GM18870 (cell line): ENCODE measurements around the gene DNMT3L.
A peak's percentile ranks its signal among the peaks of the same experiment; 100 is the strongest.
"Not testable (repeated sequence)": the region's sequence is repeated elsewhere in the genome, so short reads cannot be mapped to it uniquely, and the experiment has no call there.

Source experiments
- ATAC-seq: cut with Tn5 transposase; IDR thresholded peaks from one replicate; pipeline ENCODE4 v1.9.1; 2021; ENCODE audit warnings: moderate library complexity; ENCODE audit not compliant: unreplicated experiment

DNMT3L gene

DNA sequence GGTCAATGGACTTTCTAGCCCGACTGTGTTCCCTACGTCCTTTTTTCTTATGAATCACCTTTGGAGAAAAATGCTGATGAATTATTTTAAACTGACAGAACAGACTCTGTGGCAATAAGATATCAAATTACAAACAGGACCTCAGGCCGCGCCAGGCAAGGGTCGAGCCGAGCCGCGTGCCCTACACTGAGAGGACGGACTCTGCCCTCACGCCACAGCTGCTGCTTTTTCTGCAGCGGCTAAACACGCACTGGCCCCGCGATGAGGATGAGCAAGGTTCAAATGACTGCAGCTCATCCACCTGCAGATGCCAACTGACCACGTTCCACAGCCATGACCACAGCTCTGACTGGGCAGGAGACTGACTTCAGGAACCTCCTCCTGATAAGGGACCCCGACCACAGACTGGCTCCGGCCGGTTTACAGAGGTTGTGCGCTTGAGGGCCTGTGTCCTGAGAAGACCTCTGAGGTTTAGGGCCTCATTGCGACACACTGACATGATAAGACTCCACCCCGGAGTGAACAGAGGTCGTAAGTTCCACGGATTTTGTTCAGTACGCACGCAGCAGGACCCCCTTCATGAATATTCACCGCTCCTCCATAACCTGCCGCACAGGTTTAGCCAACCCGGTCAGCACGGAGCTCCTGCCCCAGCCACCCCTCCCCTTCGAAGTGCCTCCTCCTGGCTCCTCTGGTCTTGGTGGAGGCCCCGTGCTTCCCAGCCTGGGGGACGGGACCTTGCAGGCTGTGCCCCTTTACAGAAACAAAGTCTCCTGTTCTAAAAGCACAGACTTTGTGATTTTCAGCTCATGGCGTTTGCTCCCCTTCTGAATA is 12.3 kb downstream of the DNMT3L start:
- not testable (repeated sequence) for ATAC-seq

DNA sequence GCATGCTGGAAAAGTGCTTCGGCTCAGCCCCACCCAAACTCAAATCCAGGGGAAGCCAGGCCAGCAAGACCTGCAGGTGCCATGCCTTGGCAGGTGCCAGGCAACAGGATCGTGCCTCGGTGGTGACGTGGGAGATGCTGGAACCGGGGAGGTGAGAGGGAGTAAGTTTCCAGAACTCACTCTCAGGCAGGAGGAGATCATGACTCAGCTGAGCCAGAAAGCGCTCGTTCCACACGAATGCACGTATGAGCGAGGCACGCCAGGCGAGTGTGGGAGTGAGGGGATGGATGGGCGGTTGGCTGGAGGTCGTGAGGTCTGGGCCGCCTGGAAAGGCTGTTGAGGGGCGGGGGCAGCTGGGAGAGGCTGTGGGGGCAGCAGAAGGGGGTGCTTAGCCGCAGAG is 13.8 kb downstream of the DNMT3L start:
- not testable (repeated sequence) for ATAC-seq

DNA sequence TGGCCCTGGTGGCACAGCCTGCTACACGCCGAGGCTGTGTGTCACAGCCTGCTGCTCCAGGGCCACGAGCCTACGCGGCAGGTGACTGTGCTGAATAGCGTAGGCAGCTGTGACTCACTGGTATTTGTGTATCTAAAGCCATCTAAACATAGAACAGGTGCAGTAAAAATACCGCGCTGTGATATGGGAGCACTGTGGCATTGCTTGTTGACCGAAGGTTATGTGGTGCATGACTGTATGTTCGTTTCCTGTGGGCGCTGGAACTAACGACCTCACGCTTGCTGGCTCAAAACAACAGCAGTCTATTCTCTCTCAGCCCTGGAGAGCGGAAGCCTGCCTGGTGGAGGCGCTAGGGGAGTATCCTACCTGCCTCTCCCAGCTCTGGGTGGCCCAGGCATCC is 17.7 kb downstream of the DNMT3L start:
- peak; percentile 60 for ATAC-seq

DNA sequence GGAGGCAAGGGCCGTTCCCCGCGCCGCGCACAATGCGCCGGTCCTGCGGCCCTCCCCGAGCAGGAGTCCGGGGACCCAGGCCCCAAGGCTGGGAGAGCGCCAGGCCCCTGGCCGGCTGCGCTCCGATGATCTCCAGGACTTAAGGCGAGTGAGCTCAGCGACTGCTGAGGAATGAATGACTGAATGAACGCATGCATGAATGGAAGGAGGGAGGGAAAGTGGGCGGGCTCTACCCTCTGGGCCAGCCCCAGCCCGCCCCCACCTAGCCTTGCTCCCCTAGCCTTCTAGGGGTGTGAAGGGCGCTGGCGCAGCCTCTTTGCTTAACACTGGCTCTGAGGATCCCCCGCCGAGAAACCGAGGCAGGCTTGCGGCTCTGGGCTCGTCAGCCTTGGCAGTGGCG is 20.4 kb downstream of the DNMT3L start:
- ATAC-seq: not testable (repeated sequence)

DNA sequence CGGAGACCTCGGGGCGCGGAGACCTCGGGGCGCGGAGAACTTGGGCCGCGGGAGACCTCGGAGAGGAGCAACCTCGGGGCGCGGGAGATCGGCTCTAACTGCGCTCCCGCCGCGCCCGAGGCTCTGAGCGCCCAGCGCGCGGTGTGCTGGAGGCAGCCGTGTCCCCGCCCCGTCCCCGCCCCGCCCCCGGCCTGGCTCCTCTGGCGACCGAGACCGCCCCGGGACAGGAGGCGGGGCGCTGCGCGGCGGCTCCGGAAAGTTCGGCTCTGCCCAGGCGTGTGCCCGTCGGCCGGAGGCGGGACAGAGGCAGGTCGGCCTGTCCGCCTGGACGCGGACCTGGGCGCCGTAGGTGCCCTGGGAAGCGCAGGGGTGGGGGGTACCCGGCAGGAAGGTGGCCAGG is 20.9 kb downstream of the DNMT3L start, which contains the start of gene ICOSLG:
Gene ICOSLG, minus strand, starts transcription at position 102 of the 400 bp plus-strand sequence. CDS start 126 bp downstream, outside the sequence.
- not testable (repeated sequence) for ATAC-seq

DNA sequence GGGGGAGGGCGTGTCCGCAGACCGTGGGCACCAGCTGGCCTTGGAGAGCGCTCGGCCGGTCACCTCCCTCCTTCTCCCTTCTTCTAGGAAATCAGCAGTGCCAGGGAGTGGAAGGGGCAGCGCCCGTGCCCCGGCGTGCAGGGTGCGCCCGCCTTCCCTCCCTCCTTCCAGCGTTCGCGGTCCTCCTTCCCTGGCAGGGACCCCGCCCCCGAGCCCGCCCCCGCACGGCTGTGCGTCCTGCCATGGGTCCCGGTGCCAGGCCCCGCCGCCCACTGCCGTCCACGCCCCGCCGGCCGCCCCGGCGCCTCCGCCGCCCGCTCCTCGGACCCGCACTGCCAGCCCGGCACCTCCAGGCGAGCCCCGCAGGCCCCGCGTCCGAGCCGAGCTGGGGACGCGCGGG is 21.3 kb downstream of the DNMT3L start:
- not testable (repeated sequence) for ATAC-seq

DNA sequence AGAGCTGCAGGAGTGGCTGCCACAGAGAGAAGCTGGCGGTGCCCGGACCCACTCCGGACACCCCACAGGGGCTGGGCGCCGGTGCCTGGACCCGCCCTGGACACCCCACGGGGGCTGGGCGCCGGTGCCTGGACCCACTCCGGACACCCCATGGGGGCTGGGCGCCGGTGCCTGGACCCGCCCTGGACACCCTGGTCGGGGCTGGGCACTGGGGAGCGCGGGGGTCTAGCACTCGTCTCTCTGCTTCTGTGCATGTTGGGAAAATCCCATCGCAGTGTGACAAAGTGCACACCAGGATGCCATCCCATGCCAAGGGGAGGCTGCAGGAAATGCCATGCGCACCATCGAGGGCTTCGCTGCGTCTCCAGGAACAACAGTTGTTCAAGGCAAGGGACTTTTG is 32.1 kb downstream of the DNMT3L start:
- ATAC-seq: not testable (repeated sequence)

DNA sequence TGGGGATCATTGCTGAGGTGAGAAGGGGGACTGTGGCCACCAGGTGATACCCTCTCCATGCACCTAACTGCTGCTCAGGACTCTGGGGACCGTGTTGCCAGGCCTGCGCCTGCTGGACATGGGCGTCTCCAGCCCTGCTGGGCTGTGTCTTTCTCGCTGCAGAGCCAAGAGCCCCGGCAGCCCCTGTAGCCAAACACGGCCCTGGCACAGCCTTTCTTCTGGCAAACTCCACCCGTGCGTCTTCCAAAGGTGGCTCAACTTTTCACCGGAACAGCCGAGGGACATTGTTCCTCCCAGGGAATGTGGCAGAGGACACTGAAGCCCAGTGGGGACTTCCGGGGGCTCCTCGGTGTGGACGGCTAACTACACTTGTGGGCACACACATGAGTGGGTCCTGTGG is 33.6 kb downstream of the DNMT3L start:
- not testable (repeated sequence) for ATAC-seq

DNA sequence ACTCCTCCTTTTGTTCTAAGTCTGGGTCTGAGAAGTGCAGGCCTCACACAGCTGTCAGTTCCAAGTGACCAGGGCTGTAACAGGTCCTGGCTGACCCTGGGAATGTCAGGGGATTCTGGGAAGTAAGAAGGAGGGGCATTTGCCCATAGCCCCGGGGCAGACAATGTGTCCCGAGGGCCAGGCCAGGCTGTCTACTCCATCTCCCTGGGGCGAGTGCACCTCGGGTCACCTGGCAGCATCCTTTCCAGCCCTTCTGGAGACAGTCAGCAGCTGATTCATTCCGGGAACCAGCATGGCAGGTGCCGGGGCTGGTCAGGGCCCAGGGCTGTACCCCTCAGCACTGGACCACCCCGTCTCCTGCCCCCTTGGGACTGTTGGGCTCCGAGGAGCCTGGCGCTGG is 34.1 kb downstream of the DNMT3L start:
- ATAC-seq: not testable (repeated sequence)

DNA sequence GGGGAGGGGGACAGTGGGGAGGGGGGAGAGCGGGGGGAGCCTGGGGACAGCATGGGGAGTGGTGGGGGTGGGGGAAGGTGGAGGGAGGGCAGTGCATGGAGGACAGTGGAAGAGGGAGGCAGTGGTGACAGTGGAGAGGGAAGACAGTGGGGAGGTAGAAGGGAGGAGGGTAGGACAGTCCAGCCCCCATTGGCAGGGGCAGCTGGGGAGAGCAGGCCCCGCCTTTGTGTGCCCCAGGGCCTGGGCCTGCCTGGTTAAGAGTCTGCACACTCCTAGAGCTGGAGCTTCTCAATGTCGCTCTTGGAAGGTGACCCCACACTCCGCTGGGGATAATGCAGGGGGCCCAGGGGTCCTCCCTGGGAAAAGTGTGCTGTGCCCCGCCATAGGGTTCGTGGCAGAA is 36.1 kb downstream of the DNMT3L start:
- not testable (repeated sequence) for ATAC-seq

DNA sequence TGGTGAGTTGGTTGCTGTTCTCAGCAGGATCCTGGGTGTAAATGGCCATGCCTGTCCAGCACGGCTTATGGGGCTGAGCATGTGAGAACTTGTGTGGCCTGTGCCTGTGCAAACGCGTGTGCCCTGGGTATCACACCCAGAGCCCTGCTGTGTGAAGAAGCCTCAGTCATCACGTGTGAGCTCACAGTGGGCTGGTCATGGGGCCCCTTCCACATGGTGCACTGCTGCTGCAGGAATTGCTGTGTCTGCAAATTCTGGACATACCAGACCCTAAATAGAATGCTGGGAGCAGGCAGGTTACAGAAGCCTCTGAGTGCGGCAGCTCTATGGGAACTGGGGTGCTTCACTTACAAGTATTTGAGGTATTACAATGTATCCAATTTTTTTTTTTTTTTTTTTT is 38.4 kb downstream of the DNMT3L start:
- not testable (repeated sequence) for ATAC-seq

DNA sequence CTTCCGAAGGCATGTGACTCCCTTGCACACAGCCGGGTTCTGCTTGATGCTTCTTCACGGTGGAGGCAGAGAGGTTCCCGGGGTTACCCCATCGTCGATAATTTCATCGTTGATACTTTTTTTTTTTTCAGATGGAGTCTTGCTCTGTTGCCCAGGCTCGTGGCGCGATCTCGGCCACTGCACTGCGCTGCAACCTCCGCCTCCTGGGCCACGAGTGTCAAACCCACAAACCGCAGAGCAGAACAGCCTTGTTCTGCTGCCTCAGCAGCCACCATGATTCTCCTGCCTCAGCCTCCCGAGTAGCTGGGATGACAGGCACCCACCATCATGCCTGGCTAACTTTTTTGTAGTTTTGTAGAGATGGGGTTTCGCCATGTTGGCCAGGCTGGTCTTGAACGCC is 41.0 kb downstream of the DNMT3L start:
- ATAC-seq: not testable (repeated sequence)

DNA sequence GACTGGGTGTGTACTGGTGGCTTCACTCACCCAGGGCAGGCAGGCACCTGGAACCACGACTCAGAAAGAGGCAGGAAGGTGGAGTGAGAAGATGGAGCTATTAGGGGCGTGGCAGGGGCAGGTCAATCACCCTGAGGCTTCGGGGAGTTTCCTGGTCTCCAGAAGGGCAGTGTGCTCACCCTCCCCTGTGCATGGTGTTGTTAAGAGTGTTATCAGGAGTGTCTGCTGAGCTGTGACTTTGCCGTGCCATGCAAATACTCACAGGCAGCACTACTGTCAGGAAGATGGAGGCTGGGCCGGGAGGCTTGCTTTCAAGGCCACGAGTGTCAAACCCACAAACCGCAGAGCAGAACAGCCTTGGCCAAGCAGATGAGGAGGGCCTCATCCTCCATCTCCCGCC is 43.2 kb downstream of the DNMT3L start:
- not testable (repeated sequence) for ATAC-seq

DNA sequence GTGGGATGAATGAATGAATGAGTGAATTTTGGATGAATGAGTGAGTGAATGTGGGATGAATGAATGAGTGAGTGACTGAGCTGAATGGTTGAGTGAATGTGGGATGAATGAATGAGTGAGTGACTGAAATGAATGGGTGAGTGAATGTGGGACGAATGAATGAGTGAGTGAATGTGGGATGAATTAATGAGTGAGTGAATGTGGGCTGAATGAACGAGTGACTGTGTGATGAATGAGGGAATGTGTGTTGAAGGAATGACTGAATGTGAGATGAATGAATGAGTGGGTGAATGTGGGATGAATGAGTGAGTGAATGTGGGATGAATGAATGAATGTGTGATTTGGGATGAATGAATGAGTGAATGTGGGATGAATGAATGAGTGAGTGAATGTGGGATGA is 49.7 kb downstream of the DNMT3L start:
- not testable (repeated sequence) for ATAC-seq

DNA sequence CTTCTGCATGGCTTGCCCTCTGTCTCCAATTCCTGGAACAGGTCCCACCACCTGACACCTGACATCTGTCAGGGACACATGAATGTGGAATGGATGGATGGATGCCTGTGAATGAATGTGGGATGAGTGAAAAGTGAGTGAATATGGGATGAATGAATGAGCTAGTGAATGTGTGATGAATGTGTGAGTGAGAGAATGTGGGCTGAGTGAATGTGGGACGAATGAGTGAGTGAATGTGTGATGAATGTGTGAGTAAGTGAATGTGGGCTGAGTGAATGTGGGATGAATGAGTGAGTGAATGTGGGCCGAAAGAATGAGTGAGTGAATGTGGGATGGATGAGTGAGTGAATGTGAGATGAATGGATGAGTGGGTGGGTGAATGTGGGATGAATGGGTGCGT is 50.1 kb downstream of the DNMT3L start:
- ATAC-seq: not testable (repeated sequence)

DNA sequence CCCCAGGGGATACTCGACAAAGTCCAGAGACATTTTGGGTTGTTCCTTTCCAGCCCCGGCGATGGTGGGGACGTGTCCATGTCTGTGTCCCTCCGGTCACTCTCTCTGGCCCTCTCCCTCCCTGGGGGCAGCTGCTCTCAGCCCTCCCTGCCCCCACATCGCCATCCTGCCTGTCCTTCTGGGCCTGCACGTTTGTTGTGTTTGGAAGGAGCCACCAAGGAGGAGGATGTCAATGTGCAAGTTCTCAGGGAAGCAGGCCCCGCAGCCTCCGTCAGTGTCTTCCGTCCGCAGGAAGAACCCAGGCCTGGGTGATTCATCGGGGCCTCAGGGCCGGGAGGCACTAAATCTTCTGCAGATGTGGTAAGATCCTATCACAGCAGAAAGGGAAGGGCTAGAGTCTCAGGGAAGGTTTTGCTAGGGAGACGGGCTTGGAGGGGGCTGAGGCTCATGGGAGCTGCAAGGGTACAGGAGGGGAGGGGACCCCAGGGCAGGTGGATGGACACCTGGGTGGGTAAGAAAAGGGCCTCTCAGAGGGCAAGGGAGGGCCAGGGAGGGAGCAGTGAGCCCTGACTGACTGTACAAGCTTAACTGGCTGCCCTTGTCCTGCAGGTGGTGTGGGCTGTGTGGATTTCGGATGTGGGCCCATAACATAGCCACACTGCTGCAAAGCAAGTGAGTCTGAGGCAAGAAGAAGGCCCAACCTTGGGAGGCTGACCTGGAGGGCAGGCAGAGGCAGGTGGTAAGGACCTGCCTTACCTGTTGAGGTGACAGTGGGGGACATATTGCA is 53.6 kb downstream of the DNMT3L start:
- ATAC-seq: not testable (repeated sequence)

DNA sequence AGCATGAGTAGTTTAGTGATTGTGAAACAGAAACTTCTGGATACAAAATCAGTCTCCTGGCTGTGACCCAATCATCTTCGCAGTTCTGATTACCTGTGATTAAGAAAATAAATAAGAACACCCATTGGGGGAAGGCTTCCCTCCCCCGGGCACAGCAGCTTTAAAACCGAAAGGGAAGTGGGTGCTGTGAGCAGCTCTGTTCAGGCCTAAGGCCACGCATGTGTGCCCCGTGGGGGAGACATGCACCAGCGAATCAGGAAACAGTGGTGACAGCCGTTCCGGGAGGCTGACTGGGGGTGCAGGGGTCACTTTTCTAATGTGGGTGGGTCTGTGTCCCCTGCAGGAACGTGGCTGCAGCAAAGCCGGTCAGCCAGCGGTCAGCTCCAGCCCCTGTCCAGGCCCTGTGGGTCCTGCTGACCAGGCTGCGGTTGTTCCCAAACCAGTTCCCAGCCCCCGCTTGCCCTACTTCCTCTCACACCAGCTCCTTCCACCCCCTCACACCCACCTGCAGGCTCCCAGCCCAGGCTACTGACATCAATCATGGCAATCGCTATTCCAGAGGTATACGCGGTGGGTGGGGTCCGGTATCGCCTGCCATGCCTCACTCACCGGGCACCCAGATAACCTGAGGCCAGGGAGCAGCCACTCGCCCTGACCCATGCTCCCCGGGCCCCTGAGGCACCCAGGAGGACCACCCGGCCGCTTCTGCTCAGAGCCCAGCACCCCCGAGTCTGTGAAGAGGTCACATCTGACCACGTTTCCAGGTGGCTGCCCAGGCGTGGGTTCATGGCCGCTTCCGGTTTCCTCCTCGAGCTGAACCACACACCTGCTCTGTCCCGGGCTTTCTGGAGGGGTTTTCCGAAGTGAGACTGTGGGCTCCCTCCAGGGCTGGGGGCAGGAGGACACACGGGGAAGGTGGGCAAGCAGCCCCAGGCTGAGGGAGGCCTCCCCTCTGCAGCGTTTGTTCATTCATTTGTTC is 54.7 kb downstream of the DNMT3L start:
- peak; percentile 52 for ATAC-seq

DNA sequence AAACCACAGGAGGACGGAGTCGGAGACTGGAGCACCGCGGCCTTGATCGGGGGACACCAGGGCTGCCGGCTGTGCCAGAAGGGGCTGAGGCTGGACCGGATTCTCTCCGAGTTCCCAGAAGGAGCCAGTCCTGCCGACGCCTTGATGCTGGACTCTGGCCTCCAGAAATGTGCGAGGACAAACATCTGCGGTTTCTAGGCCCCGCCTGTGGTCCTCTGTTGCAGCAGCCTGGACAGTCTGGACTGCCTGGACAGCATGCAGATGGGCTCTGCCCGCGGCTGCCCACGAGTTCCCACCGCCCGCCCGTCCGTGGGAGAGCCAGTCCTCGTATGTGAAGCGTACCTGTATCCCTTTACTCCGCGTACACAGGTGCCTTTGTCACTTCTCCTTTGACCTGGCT is 55.5 kb downstream of the DNMT3L start:
- not testable (repeated sequence) for ATAC-seq

DNA sequence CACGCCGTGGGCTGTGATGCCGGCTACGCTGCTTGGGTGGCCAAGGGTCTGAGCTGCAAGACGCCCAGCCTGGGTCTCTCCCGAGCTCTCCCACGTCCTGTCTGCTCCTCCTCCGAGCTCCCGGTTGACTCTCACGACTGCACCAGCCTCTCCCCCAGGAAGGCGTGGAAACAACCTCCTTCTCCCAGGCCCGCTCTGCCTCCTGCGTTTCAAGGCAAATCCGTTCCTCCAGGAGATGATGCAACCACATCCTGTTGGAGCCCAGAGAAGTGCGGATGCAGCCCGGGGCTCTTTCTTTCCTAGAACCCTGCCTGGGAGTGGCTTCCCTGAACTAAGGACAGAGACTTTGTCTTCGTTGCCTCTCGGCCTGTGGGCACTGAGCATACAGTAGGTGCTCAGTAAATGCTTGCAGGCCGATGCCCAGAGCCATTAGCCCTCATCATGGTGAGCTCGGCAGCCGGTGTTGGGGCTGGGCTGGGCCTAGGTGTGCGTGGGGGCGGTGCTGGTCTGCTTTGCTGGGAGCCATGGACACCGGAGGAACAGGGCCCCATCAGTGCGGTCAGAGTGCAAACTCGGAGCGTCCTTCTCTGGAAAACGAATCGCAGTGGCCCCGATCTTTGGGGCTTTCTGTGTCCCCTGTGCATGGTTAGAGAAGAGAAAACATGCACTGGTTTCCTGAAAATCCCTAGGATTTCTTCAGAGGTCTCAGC is 59.0 kb downstream of the DNMT3L start:
- ATAC-seq: not testable (repeated sequence)

DNA sequence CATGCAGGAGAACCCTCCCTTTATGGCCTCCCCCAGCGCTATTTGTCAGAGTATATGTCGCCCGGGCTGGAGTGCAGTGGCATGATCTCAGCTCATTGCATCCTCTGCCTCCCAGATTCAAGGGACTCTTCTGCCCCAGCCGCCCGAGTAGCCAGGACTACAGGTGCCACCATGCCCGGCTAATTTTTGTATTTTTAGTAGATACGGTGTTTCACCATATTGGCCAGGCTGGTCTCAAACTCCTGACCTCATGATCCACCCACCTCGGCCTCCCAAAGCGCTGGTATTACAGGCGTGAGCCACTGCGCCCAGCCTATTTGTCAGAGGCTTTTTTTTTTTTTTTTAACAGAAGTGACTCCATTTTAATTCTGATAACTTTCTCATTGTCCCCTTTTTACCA is 61.7 kb downstream of the DNMT3L start:
- not testable (repeated sequence) for ATAC-seq
